Activated CD8-positive, alpha-beta T cell treated with anti-CD3 and anti-CD28 coated beads, Interleukin-2, amount 10 ng/mL, durations not matched to agents 7 days and 5 days (primary cell): ENCODE measurements around the gene WWP2. TPM values are rescaled to one million over a fixed set of nuclear protein-coding genes. Genes with fewer than 3 reads are reported as not detected.

Experiments
- ATAC-seq: fragments of 150-1000 bp; cut with Tn5 transposase; one replicate; pipeline ENCODE4 v1.10.0; 2021; ENCODE audit warnings: moderate library complexity
- CTCF ChIA-PET: fragments of 350-600 bp; sonication (Branson Sonifier 250); formaldehyde crosslinking; loops from one replicate; lab custom pipeline; 2021; ENCODE audit warnings: antibody characterized with exemption; lab: Charles Lee
- POLR2A ChIA-PET: fragments of 350-600 bp; sonication (Branson Sonifier 250); formaldehyde crosslinking; loops from one replicate; lab custom pipeline; 2021; ENCODE audit warnings: antibody characterized with exemption; lab: Charles Lee
- DNase-seq: peaks from one replicate; pipeline ENCODE4 v3.0.0-alpha.2; 2020
- H3K27ac Mint-ChIP-seq: one replicate; pipeline ENCODE4 v1.8.0; 2021; ENCODE audit warnings: mild to moderate bottlenecking, mixed read lengths
- H3K27me3 Mint-ChIP-seq: one replicate; pipeline ENCODE4 v1.8.0; 2021; ENCODE audit warnings: low read depth, mixed read lengths
- H3K36me3 Mint-ChIP-seq: one replicate; pipeline ENCODE4 v1.8.0; 2021; ENCODE audit warnings: low read depth, mixed read lengths
- H3K4me1 Mint-ChIP-seq: one replicate; pipeline ENCODE4 v1.8.0; 2021; ENCODE audit warnings: low read depth, mixed read lengths
- H3K4me3 Mint-ChIP-seq: one replicate; pipeline ENCODE4 v1.8.0; 2021; ENCODE audit warnings: mild to moderate bottlenecking, mixed read lengths
- H3K9me3 Mint-ChIP-seq: one replicate; pipeline ENCODE4 v1.8.0; 2022; ENCODE audit warnings: mixed read lengths; ENCODE audit not compliant: insufficient read depth
- total RNA-seq, 2 experiments: library from RNA; stranded (reverse); gene quantifications; one replicate each; pipeline ENCODE4 v1.2.3, GENCODE V29; 2021

The WWP2 gene
- total RNA-seq, 2 experiments from 2014 or later: 60.1 to 64.5 TPM

DNA sequence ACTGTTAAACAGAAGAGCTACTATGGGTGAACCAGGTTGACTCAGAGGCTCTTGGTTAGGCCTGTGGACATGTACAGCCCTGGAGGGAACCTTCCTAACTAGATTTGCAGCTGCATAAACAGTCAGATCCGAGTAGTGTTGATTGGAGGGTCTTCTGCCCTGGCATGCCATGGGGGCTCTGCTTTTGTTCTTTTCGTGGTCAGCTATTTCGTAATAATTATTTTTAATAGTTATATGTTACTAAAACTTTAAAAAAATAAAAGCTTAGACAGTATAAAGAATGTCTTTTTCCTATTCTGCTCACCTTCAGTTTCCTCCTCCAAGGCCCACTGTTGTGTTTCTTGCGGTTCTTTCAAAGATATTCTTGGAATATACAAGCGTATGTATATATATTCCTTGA lies 121.6 kb downstream of the WWP2 start:
- ATAC-seq (no peak), DNase-seq (no peak)
- Mint-ChIP-seq H3K4me3 (no peak overlapping the region), H3K27me3 (no peaks in the 10 kb centered on the region), H3K4me1 (no peaks in the 10 kb centered on the region), H3K36me3 (peaks cover 31% of the 10 kb centered on the region), H3K9me3 (no peaks in the 10 kb centered on the region), H3K27ac (no peak overlapping the region)
- ChIA-PET POLR2A (no interaction called here), CTCF (no interaction called here)

DNA sequence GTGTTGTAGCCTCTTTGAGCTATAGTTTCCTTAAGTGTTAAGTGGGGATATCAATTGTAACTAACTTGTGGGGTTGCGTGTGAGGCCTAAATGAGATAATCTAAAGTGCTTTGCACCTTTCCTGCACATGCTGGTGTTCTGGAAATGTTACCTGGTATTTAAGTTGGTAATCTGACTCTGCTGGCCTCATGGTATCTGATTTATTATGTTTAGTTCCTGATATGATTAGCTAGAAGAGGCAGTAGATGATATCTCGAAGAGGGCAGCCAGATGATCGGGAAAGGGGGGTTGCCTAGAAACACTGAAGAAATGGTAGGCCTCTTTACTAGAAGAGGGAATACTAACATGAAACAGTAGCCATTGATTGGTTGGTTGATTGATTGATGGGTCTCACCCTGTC lies 123.6 kb downstream of the WWP2 start:
- ChIA-PET CTCF (interaction anchor here (1.5 kb wide), 1 partner anchor 45 kb away, joined by 8 read pairs; no protein-coding TSS in a partner anchor), POLR2A (no interaction called here)
- Mint-ChIP-seq H3K4me3 (no peak overlapping the region), H3K4me1 (no peaks in the 10 kb centered on the region), H3K9me3 (no peaks in the 10 kb centered on the region), H3K27me3 (no peaks in the 10 kb centered on the region), H3K27ac (no peak overlapping the region), H3K36me3 (peaks cover 35% of the 10 kb centered on the region)
- ATAC-seq: no peak
- no peak for DNase-seq

DNA sequence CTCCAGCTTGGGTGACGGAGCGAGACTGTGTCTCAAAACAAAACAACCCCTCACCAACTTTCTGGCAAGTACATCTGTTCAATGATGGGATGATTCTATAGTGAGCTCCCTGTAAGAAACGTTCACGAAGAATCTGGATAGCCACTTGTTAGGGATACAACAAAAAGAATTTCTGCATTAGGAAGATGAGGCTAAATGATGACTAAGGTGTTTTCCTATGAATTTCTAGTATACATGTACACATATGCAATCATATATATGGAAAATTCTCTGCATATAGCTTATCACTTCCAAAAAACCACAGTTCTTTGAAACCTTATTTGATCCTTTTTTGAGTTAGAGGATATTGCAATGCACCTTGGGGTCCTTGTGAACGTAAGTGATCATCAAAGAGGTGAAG lies 124.6 kb downstream of the WWP2 start:
- H3K27me3 Mint-ChIP-seq: no peaks in the 10 kb centered on the region
- no peaks in the 10 kb centered on the region for H3K4me1 Mint-ChIP-seq
- H3K27ac Mint-ChIP-seq: no peak overlapping the region
- no peak for ATAC-seq
- no peaks in the 10 kb centered on the region for H3K9me3 Mint-ChIP-seq
- DNase-seq: no peak
- ChIA-PET POLR2A (no interaction called here), CTCF (interaction anchor here (0.9 kb wide), 1 partner anchor 17 kb away, joined by 4 read pairs; no protein-coding TSS in a partner anchor)
- peaks cover 32% of the 10 kb centered on the region for H3K36me3 Mint-ChIP-seq
- H3K4me3 Mint-ChIP-seq: no peak overlapping the region

DNA sequence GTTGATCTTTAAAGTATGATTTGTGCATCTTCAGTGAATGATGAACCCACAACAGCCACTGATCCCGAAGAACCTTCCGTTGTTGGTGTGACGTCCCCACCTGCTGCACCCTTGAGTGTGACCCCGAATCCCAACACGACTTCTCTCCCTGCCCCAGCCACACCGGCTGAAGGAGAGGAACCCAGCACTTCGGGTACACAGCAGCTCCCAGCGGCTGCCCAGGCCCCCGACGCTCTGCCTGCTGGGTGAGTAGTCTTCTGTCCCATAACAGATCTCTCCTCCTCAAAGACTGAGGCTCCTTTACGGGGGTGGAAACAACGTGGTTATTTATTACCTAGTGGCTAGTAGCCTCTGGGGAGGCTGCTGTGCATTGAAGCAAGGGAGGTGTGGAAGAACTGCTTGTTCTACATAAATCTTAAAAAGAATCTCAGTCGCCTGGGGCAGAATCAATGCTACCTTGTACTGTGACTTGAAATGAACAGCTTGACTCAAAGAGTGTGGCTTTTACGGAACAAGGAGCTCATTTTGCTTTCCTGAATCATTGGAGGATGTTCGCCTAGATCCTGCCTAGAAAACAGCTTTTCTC lies 126.0 kb downstream of the WWP2 start:
- no peaks in the 10 kb centered on the region for H3K4me1 Mint-ChIP-seq
- peaks cover 26% of the 10 kb centered on the region for H3K36me3 Mint-ChIP-seq
- ChIA-PET CTCF (no interaction called here), POLR2A (no interaction called here)
- H3K9me3 Mint-ChIP-seq: no peaks in the 10 kb centered on the region
- no peak overlapping the region for H3K27ac Mint-ChIP-seq
- no peaks in the 10 kb centered on the region for H3K27me3 Mint-ChIP-seq
- ATAC-seq (no peak), DNase-seq (no peak)
- H3K4me3 Mint-ChIP-seq: no peak overlapping the region

DNA sequence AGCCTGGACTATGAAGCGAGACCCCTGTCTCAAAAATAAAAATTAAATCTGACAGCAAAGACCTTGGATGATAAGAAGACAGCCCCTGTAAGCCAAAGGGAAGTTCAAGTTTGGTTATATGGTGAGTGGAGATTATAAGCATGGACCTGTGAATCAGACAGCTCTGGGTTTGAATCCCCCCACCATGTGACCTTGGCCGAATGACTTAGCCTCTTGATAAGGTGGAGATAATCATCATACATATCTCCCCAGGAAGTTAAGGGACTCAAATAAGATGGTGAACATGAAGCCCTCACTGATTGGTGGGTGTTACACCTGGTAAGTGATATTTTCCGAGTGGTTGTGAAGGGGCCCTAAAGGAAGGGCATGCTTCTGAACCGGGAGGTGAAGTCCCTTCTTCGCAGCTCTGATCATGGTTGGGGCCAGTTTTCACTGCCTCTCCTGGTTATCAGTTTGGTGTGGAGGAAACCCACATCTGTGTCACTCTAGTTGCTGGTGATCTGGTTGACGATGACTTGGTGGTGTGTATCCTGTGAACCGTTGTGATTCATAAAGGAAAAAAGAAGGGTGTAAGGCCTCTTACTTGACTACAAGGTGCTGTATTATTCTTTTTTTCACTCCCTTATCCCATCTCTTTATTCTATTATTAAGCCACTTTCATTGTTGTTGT lies 127.3 kb downstream of the WWP2 start:
- no peak for DNase-seq
- ATAC-seq: no peak
- ChIA-PET POLR2A (no interaction called here), CTCF (no interaction called here)
- Mint-ChIP-seq H3K27ac (no peak overlapping the region), H3K9me3 (no peaks in the 10 kb centered on the region), H3K27me3 (no peaks in the 10 kb centered on the region), H3K36me3 (peaks cover 23% of the 10 kb centered on the region), H3K4me3 (no peak overlapping the region), H3K4me1 (no peaks in the 10 kb centered on the region)

DNA sequence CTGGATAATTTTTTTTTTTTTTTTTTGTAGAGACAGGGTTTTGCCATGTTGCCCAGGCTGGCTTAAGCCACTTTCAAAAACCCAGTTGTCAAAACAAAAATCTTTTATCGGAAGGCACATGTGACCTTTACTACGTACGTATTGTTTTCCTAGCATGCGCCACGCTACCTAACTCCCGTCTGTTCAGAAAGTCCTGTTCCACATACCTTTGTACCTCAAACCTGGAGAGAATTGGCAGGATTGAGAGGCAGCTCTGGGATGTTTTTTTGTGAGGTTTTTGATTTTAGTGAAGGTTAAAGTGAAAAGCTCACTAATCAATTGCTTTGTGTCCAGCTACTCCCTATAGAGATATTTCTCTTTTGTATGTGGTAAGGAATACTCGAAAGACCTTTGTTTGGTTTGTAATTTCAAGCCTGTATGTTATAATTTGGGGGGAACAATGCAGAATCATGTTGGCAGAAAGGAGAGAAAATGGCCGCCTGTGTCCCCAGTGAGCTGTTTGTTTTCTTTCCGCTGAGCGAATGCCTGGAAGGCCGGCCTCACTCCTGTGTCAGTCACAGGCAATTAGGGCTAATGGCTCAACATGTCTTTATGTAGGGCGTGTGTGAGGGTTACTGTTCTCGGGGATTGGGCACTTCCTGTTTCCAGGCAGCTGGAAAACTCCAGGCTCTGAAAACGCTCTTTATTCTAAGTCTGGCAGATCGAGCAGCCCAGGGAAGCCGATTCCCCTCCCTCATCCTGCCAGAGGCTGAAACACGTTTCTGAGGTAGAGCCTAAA lies 128.2 kb downstream of the WWP2 start:
- Mint-ChIP-seq H3K9me3 (no peaks in the 10 kb centered on the region), H3K36me3 (peaks cover 23% of the 10 kb centered on the region), H3K4me3 (no peak overlapping the region), H3K27me3 (no peaks in the 10 kb centered on the region), H3K4me1 (no peaks in the 10 kb centered on the region), H3K27ac (no peak overlapping the region)
- no peak for DNase-seq
- ChIA-PET POLR2A (no interaction called here), CTCF (no interaction called here)
- no peak for ATAC-seq

DNA sequence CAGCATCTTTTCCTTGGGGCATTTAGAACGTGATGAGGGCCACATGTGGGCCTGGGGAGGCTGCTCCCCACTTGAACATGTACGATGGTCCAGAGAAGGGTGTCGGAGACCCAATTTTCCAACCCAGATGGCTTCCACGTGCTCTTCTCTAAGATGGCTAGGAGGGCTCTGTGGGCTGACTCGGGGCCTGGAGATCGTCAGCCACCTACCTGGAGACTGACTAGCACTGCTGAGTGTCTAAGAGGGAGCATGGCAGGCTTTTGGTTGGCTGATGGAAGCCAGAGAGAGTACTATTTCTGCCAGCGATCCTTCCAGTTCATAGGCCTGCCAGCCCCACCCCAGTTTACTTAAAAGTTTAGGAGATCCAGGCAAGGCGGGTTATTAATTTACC lies 128.8 kb downstream of the WWP2 start:
- H3K27ac Mint-ChIP-seq: no peak overlapping the region
- ChIA-PET CTCF (no interaction called here), POLR2A (no interaction called here)

DNA sequence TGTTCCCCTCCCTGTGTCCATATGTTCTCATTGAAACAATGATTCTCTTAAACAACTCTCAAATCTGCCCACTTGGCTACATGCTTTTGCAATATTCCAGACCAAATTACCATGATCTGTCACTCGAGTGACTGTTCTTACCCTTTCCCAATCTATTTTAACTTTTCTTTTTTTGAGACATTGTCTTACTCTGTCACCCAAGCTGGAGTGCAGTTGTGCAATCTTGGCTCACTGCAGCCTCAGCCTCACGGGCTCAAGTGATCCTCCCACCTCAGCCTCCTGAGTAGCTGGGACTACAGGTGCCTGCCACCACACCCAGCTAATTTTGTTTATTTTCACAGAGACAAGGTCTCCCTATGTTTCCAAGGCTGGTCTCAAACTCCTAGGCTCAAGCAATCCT lies 130.2 kb downstream of the WWP2 start:
- peaks cover 21% of the 10 kb centered on the region for H3K36me3 Mint-ChIP-seq
- no peak for ATAC-seq
- POLR2A ChIA-PET: no interaction called here

More for the DNA sequence above, 128.8 kb downstream of the WWP2 start:
- H3K4me1 Mint-ChIP-seq: no peaks in the 10 kb centered on the region
- no peak for DNase-seq
- no peak overlapping the region for H3K4me3 Mint-ChIP-seq
- peaks cover 21% of the 10 kb centered on the region for H3K36me3 Mint-ChIP-seq
- ATAC-seq: no peak
- no peaks in the 10 kb centered on the region for H3K9me3 Mint-ChIP-seq
- no peaks in the 10 kb centered on the region for H3K27me3 Mint-ChIP-seq

DNA sequence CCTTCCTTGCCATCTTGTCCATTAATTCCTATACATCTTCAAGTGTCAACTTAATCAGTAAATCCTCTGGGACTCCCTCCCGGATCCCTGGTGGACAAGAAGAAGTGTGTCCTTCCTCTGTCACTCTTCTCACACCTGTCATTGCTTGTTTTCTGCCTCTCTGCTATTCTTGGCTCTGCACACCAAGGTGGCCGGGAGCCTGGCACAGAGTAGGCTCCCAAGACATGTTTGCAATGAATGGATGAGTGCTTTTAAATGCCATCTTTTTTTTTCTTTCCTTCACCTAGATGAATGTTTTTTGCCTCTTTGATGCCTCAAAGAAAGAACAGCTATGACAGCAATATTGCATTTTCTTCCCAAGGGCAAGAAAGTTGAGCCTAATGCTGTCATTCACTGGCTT lies 131.0 kb downstream of the WWP2 start:
- Mint-ChIP-seq H3K36me3 (peaks cover 16% of the 10 kb centered on the region), H3K4me3 (no peak overlapping the region), H3K9me3 (no peaks in the 10 kb centered on the region), H3K27me3 (no peaks in the 10 kb centered on the region), H3K4me1 (no peaks in the 10 kb centered on the region), H3K27ac (no peak overlapping the region)
- CTCF ChIA-PET: no interaction called here
- POLR2A ChIA-PET: no interaction called here
- DNase-seq: no peak
- no peak for ATAC-seq

More for the DNA sequence above, 130.2 kb downstream of the WWP2 start:
- H3K4me1 Mint-ChIP-seq: no peaks in the 10 kb centered on the region
- H3K4me3 Mint-ChIP-seq: no peak overlapping the region
- H3K9me3 Mint-ChIP-seq: no peaks in the 10 kb centered on the region
- H3K27me3 Mint-ChIP-seq: no peaks in the 10 kb centered on the region
- CTCF ChIA-PET: no interaction called here
- no peak for DNase-seq
- H3K27ac Mint-ChIP-seq: no peak overlapping the region

DNA sequence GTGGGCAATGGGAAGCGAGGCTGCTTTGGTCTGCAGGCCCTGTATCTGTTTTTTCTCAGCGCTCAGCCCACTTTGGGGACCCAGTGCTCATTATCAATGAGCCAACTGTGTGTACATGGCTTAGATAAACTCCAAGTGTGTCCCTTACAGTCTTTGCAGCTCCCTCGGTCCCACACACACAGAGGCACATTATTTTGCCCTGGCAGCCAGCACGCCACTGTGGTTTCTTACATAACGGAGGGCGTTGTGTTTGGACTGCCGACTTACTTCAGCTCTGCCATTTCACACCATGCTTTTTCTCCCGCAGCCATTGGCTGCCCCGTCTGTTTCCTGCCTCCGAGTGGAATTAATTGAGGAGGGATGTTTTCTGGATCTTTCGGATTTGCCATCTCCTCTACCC lies 132.5 kb downstream of the WWP2 start:
- ChIA-PET POLR2A (no interaction called here), CTCF (no interaction called here)
- ATAC-seq (no peak), DNase-seq (no peak)
- H3K4me1 Mint-ChIP-seq: no peaks in the 10 kb centered on the region
- no peak overlapping the region for H3K4me3 Mint-ChIP-seq
- no peaks in the 10 kb centered on the region for H3K9me3 Mint-ChIP-seq
- no peaks in the 10 kb centered on the region for H3K27me3 Mint-ChIP-seq
- H3K27ac Mint-ChIP-seq: no peak overlapping the region
- peaks cover 1% of the 10 kb centered on the region for H3K36me3 Mint-ChIP-seq

DNA sequence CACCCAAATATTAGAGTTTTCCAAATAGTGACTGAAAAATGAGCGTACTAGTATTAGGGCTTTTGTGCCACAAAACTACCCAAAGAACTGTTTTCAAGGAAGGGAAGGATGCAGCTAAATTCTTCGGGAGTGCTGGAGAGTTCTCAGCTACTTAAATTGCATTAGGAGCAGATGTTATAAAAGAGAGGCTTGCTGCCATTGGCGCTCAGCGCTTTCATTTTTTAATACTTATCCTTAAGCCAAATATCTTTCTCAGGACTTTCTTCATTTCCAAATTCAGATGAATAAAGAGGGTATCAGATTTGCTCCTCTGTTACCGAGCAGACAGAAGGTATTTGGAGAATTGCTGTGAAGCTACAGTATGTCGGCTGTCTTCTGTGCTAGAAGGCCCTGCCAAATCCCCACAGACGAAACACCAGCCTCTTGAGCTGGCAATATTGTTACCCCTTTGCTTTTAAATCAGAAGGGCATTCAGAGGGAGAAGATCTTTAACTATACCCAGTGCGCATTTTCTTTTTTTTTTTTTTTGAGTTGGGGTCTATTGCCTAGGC lies 141.8 kb downstream of the WWP2 start:
- ATAC-seq (no peak), DNase-seq (no peak)
- H3K27ac Mint-ChIP-seq: no peak overlapping the region
- CTCF ChIA-PET: interaction anchor here (1.5 kb wide), 1 partner anchor 17 kb away, joined by 4 read pairs; no protein-coding TSS in a partner anchor
- H3K9me3 Mint-ChIP-seq: no peaks in the 10 kb centered on the region
- H3K27me3 Mint-ChIP-seq: no peaks in the 10 kb centered on the region
- peaks cover 1% of the 10 kb centered on the region for H3K36me3 Mint-ChIP-seq
- H3K4me3 Mint-ChIP-seq: no peak overlapping the region
- POLR2A ChIA-PET: no interaction called here
- no peaks in the 10 kb centered on the region for H3K4me1 Mint-ChIP-seq
